Dedifferentiated amniotic fluid mesenchymal stem cell (primary cell): ENCODE data around the gene NHSL1.

Experiments used
- DNase-seq: peaks from one replicate; pipeline ENCODE4 v3.0.0-alpha.2; 2016; ENCODE audit errors: extremely low spot score

Gene NHSL1

DNA sequence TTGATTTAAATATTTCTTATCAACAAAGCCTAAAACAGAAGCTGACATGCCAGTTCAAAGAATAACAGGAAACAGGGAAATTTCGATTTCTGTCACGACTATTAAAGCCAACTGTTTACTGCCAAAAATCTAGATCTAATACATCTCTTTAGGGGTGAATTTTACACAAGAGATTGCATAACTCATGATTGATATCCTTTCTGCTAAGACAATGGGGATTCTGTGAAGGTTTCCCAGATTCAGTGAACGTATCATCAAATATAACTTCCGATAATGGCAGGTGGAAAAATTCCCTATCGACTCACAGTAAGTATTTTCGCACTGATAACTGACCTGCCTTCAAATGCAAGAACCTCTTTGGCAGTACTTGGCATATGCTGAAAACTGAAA, 42.9 kb downstream of the NHSL1 start:
- no peak for DNase-seq

DNA sequence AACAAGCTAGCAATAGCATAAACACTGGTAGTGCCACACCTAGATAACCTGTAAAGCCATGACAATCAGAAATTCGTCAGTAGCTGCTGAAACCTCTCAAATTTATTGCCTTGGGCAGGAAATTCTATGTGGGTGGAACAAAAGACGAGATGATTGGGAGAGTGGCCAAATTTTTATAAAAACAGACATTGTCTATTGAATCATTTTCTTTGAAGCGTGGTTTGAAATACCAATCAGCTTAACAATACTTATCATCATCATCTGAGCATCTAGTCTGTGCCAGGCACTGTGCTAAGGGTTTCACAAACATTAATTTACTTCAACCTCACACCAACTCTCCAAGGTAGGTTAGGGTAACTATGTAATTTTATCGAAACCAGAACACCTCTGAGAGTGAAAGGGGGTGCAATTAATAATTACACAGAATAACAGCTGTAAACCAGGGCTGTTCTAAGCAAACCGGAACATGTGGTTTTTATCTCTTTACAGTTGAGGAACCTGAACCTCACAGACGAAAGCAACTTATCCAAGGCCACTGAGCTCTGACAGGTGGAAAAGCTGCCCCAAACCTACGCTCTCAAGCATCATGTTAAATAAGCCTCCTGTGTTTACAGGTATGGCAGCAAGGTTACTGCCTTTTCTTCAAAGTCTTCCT, 43.4 kb downstream of the NHSL1 start:
- DNase-seq = no peak

- DNase-seq = no peak
These were observed 44.1 kb downstream of the NHSL1 start for GRCh38 chr6:138454981-138455706.

DNA sequence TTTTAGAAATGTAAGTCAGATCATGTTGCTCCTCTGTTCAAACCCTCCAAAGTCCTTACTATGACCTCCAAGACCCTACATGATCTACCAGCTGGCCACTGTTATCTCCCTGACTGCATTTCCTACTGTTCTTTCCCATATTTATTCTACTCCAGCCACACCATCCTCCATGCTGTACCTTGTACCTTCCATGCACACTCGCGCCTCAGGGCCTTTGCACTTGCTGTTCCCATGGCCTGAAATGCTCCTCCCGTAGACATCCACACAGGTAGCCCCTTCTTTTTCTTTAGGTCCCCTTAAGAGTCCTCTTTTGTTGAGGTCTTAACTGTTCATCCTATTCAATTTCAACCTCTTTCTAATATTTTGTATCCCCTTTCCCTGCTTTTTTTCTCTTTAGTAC, 48.3 kb downstream of the NHSL1 start:
- no peak for DNase-seq

DNA sequence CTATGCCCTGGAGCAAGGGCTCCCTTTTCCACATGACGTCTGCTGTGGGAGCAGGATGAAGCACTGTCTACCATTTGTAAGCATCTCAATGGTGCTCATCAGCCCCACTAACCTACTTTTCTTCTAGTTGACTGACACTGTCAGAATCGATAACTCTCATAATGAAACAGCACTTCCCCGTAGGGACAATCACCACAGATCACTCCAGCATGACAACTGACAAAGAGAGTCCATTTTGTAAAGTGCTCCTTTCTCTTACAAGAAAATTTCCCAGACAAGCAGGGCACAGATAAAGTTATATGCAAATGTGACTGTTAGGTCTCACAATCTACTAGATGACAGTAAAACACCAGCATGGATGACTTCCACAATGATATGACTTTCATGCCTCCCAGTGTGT, 48.8 kb downstream of the NHSL1 start:
- no peak for DNase-seq

DNA sequence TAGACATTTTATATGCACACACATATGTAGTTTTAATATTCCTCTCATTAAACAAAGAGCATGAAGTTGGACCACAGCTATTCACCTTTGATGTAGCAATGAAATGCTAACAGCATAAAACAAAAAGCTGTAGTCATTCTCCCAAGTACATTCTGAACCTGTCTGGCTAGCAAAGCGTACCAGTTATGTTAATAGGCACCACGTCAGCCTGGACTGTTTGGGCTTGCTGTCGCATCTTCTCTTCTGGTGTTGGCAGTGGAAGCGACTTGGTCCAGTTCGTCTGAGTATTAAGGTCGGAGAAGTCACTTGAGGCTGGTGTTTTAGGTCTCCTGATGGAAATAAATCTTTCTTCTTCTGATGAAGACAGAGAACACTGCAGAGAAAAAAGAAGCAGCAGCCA, 52.5 kb downstream of the NHSL1 start:
- no peak for DNase-seq

- no peak for DNase-seq
These were observed 55.3 kb downstream of the NHSL1 start for GRCh38 chr6:138443979-138444378.

GRCh38 chr6:138442663-138443062, 56.6 kb downstream of the NHSL1 start:
- DNase-seq = no peak

GRCh38 chr6:138441965-138442364, 57.3 kb downstream of the NHSL1 start:
- DNase-seq = no peak

GRCh38 chr6:138440758-138441357, 58.4 kb downstream of the NHSL1 start:
- no peak for DNase-seq

DNA sequence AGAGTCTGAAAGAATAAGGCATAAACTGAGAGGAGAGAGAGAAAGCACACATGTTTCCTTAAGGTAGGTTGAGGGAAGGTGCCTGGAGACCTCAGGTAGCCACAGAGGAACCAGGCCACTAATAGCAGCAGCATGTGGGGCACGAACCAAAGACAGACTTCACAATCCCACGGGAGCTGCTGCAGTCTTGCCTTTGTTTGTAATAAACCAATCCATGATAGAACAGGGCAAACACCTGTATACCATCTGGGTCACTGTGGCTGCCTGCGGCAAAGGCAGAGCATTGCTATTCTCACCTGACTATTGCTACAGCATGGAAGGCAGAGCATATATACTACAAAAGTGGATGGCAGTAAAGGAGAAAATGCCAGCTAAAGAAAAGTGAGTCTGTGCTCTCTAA, 59.0 kb downstream of the NHSL1 start:
- DNase-seq = no peak

GRCh38 chr6:138439546-138439945, 59.7 kb downstream of the NHSL1 start:
- no peak for DNase-seq

- DNase-seq = no peak
These were observed 64.4 kb downstream of the NHSL1 start for GRCh38 chr6:138434925-138435324.

DNA sequence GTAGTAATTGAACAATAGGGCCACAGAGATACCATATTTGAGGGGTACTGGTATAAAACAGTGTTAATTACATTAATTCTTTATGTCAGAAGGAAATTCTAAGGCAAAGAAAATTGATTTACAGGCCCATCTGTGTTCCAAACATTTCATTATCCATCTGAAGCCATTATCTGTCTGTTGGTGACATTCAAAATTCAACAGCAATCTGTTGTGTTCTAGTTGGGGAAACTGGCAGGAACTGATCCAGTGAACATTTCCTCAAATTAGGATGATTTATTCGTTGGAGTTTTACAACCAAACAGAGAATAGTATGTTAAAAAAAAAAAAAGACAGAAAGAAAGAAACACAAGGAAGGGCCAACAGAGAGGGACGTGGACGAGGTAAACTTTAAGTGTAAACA, 65.2 kb downstream of the NHSL1 start:
- DNase-seq = no peak

DNA sequence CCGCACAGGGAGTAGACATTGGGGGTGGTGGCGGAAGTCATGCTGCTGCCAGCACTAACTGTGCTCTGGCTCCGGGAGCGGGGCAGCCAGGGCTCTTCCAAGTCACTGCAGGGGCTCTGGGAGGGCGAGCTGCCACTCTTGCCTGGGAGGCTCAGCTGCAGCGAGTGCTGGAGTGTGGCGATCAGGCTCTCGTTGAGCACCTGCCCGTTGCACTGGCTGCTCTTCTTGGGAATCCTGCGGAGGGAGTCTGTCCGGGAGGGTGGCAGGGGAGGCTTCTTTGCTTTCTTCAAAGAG, 67.3 kb downstream of the NHSL1 start:
- DNase-seq = no peak

- no peak for DNase-seq
These were observed 67.8 kb downstream of the NHSL1 start for GRCh38 chr6:138431256-138432062.

DNA sequence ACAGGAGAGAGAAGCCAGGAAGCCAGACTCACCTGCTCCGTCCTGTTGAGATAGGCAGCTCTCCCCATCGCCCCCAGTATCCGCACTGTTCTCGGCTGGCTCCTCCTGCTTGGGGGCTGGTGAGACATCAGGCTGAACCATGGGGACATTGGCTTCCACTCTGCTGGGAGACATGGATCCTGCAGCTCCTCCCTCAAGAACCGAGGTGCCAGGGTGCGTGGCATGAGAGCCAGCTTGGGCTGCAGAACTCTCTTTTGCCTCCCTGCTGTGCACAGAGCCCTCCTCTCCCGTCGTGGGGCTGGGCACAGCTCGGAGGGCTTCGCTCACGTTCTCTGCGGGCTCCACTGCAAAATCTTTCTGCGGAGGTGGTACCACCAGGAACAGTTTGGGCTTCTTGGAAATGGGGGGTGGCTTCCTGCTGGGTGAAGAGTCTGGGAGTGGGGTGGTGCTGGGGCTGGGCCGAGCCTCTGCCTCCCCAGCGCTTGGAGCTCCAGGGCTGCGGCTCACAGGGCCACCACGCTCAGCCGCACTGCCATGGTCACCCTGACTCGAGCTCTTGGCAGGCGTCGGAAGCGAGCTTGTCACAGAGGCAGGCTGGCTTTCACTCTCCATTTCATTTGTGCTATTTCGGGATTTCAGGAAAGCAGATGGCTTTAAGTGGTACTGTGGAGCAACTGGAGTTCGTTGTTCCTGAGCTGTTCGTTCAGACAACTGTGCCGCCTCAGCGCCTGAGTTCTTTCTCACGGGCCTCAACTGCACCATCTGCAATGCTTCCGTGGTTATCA, 68.7 kb downstream of the NHSL1 start:
- DNase-seq = no peak

DNA sequence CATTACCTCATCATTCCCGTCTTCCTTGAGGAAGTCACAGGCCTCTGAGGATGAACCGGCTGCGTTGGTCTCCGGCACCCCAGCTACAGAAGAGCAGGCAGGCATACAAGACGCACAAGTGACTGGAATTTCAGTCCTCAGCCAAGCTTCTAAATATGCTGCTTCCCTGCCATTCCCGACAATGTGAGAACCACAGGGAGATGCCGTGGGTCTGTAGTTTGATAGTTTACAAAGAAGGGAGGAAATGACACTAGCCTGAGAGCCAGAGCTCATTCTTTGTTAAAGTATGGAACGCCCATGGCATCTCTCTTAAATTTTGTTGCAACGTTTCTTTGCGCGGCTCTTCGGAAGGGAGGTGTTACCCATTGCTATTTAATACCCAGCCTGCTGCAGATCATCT, 69.5 kb downstream of the NHSL1 start:
- no peak for DNase-seq

DNA sequence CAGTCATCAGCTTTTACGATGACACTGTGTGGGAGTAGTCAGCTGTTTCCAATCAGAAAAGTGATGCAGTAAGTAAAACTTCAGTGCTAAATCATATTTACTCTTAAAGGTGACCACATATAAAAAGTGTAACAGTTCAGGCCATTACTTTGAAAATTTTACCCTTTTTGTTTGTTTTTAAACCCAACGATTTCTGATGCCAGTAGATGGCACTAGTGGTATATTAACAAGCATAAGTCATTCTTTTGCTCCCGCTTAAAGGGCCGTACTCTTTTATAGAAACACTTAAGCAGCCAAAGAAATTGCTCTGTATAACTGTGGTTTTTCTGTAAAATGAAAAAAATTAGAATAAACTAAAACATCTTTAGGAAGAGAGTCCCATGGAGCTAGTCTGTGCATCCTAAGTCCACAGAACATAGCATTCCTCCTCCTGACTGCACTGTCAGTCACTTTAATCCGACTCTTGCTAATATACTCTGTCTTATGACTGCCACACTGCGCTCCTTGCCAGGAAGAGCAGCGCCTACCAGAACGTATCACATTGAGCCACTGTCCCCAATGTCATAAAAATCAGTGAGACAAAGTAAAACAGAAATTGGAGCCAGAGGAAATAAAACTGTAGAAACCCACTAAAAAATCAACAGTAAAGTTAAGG, 70.2 kb downstream of the NHSL1 start:
- DNase-seq = peak; percentile 79

- DNase-seq = no peak
These were observed 71.6 kb downstream of the NHSL1 start for GRCh38 chr6:138427701-138428100.

DNA sequence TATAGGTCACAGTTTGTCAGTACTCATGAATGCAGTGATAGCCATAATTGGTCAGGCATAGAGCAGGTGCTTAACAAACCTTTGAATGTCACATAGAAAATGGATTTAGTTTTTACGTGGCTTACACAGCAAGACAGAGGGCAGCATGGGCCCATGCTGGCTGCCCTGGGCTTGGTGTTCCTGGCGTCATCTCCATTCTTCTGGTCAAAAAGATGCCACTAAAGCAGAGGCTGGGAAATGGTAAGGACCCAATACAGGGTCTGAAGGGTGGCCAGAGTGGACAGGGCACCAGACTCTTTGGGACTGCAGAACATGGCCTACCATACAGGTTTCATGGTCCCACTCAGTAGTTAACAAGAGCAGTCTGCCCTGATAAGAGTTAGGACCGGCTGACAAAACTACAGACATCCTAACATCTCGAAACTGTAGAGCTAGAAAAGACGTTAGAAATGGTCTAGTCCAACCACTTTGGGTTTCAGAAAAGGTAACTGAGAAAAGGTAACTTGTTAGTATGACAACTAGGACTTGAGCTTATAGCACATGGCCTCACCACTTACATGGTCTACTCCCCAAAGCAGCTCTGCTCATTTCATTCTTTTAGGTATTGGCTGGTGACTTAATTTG, 72.7 kb downstream of the NHSL1 start:
- DNase-seq = no peak
